ENCODE results near the gene F7. TPM values are rescaled to one million over a fixed set of nuclear protein-coding genes. Genes with fewer than 3 reads are reported as not detected.

The F7 gene
- polyA plus RNA-seq, 1 experiment, result 0.06 TPM

DNA sequence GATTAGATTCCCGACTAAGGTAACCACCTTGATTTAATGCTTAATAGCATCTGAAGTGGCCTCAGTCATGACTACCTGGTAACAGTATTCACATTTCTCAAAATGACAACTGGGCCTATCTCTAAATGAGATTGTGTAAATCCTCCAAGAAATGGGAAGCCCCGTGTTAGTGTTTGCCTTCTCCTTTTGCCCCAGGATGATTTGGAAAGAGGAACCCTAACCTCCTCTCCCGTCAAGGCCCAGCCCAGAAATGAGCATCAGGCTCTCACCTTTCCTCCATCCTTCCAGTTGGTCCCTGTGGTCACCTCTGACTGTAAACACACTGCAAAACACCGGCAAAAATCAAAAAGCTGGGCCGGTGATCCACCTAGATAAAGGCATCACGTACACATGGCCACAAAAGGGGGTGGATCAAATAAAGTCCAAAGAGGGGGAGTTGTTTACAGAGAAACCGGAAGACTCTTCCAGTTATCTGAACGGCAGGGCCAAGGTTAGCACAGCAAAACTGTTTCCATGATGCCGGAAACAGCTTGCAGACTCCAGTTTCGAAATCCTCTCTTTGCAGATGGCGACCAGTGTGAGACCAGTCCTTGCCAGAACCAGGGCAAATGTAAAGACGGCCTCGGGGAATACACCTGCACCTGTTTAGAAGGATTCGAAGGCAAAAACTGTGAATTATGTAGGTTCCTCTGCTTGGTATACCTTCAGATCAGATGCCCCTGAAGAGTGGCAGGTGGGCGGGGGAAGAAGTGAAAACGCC, 33.4 kb downstream of the F7 start:
- no peak overlapping the region for H3K27ac ChIP-seq (ENCODE audit: low read depth, low read length)
- peaks cover 2% of the 10 kb centered on the region for H3K27me3 ChIP-seq (ENCODE audit: control insufficient read depth, insufficient read depth, low read length)
- CTCF ChIA-PET, result no interaction called here
- no peak for TF ChIP-seq CTCF (IDR thresholded peaks at IDR 0.05; ENCODE audit: low read depth, low read length)
- no peak overlapping the region for H3K4me3 ChIP-seq (ENCODE audit: low read depth, low read length)
- H3K9me3 ChIP-seq (ENCODE audit: control insufficient read depth, insufficient read depth, low read length), result no peaks in the 10 kb centered on the region; the same call in 1 of the 2 replicates
- DNase-seq (ENCODE audit: low read depth, low spot score), result no peak
- POLR2A ChIA-PET, result interaction anchor here (0.6 kb wide), 1 partner anchor 10 kb away, joined by 4 read pairs; no protein-coding TSS in a partner anchor

DNA sequence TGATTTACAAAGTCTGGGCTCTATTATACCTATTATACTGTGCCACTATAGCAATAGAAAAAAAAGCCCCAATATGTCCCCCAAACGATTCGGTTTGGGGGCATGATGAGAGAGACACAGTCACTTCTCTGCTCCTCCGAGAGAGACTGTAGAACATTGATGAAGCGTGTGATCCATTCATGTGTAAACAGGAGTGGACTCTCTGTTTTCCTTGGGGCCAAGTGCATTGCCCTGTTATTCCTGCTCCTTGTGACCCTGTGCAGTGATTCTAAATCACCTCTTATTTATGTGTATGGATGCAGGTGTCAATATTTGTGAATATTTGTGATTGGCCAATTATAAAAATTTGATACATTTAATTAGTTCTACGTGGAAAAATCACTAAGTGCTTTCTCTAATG, 34.0 kb downstream of the F7 start:
- no peak for TF ChIP-seq CTCF (IDR thresholded peaks at IDR 0.05; ENCODE audit: low read depth, low read length)
- Histone ChIP-seq H3K27me3 (ENCODE audit: control insufficient read depth, insufficient read depth, low read length) (peaks cover 5% of the 10 kb centered on the region), H3K4me3 (ENCODE audit: low read depth, low read length) (no peak overlapping the region), H3K9me3 (ENCODE audit: control insufficient read depth, insufficient read depth, low read length) (no peaks in the 10 kb centered on the region; the same call in 1 of the 2 replicates), H3K27ac (ENCODE audit: low read depth, low read length) (no peak overlapping the region)
- DNase-seq (ENCODE audit: low read depth, low spot score), result no peak
- POLR2A ChIA-PET, result interaction anchor here (0.6 kb wide), 1 partner anchor 11 kb away, joined by 4 read pairs; no protein-coding TSS in a partner anchor
- CTCF ChIA-PET, result no interaction called here

- DNase-seq (ENCODE audit: low read depth, low spot score), result no peak
- H3K4me3 ChIP-seq (ENCODE audit: low read depth, low read length), result no peak overlapping the region
- ChIA-PET POLR2A (no interaction called here), CTCF (no interaction called here)
- H3K9me3 ChIP-seq (ENCODE audit: control insufficient read depth, insufficient read depth, low read length), result no peaks in the 10 kb centered on the region; the same call in 1 of the 2 replicates
- TF ChIP-seq CTCF (IDR thresholded peaks at IDR 0.05; ENCODE audit: low read depth, low read length), result no peak
- H3K27me3 ChIP-seq (ENCODE audit: control insufficient read depth, insufficient read depth, low read length), result peaks cover 5% of the 10 kb centered on the region
- H3K27ac ChIP-seq (ENCODE audit: low read depth, low read length), result no peak overlapping the region
Observed at GRCh38 chr13:113140677-113141600, 35.3 kb downstream of the F7 start.

DNA sequence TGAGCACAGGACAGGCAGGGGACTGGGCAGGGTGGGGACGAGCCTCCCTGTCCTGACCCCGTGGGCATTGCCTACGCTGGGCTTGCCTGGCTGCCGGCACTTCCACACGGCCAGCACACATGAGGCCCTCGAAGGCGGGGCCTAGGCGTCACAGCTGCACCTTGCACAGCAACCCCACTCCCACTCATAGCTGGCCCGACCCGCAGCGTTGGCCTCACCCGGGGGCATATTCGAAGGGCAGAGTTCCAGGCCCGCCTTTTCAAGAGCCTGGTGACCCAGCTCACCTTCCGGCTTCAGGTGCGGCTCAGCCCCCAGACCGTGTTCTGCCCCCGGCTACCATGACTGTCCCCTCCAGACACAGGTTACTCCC, 36.0 kb downstream of the F7 start:
- CTCF ChIA-PET, result no interaction called here
- TF ChIP-seq CTCF (IDR thresholded peaks at IDR 0.05; ENCODE audit: low read depth, low read length), result no peak
- POLR2A ChIA-PET, result no interaction called here
- Histone ChIP-seq H3K9me3 (ENCODE audit: control insufficient read depth, insufficient read depth, low read length) (no peaks in the 10 kb centered on the region; the same call in 1 of the 2 replicates), H3K27ac (ENCODE audit: low read depth, low read length) (no peak overlapping the region), H3K4me3 (ENCODE audit: low read depth, low read length) (no peak overlapping the region), H3K27me3 (ENCODE audit: control insufficient read depth, insufficient read depth, low read length) (peaks cover 5% of the 10 kb centered on the region)
- DNase-seq (ENCODE audit: low read depth, low spot score), result no peak
